Measurements from ENCODE around the gene STX18.

The STX18 gene

GRCh38 chr4:4439782-4440181, 102.1 kb downstream of the STX18 start:
- no peak for TF ChIP-seq CTCF (IDR thresholded peaks at IDR 0.05; ENCODE audit: extremely low read depth, insufficient read depth, missing control alignments)
- no peak for DNase-seq (ENCODE audit: low spot score)
- in situ Hi-C loops (cut with MboI; ENCODE audit: low pct_unique_long_range_greater_than_20kb, low sequenced_read_pairs, unreplicated experiment) = no loop called here

- in situ Hi-C loops (cut with MboI; ENCODE audit: low pct_unique_long_range_greater_than_20kb, low sequenced_read_pairs, unreplicated experiment) = no loop called here
- TF ChIP-seq CTCF (IDR thresholded peaks at IDR 0.05; ENCODE audit: extremely low read depth, insufficient read depth, missing control alignments) = no peak
- DNase-seq (ENCODE audit: low spot score) = no peak
Measured at GRCh38 chr4:4438891-4439290, 103.0 kb downstream of the STX18 start.

- no peak for DNase-seq (ENCODE audit: low spot score)
- no peak for TF ChIP-seq CTCF (IDR thresholded peaks at IDR 0.05; ENCODE audit: extremely low read depth, insufficient read depth, missing control alignments)
Measured at GRCh38 chr4:4437798-4438470, 103.9 kb downstream of the STX18 start.

GRCh38 chr4:4436244-4436823, 105.5 kb downstream of the STX18 start:
- no peak for DNase-seq (ENCODE audit: low spot score)
- in situ Hi-C loops (cut with MboI; ENCODE audit: low pct_unique_long_range_greater_than_20kb, low sequenced_read_pairs, unreplicated experiment) = no loop called here
- TF ChIP-seq CTCF (IDR thresholded peaks at IDR 0.05; ENCODE audit: extremely low read depth, insufficient read depth, missing control alignments) = no peak

More at GRCh38 chr4:4437798-4438470, 103.9 kb downstream of the STX18 start:
- in situ Hi-C loops (cut with MboI; ENCODE audit: low pct_unique_long_range_greater_than_20kb, low sequenced_read_pairs, unreplicated experiment) = no loop called here

GRCh38 chr4:4433941-4434340, 107.9 kb downstream of the STX18 start:
- no peak for DNase-seq (ENCODE audit: low spot score)
- TF ChIP-seq CTCF (IDR thresholded peaks at IDR 0.05; ENCODE audit: extremely low read depth, insufficient read depth, missing control alignments) = no peak

GRCh38 chr4:4432341-4433125, 109.3 kb downstream of the STX18 start:
- DNase-seq (ENCODE audit: low spot score) = no peak
- in situ Hi-C loops (cut with MboI; ENCODE audit: low pct_unique_long_range_greater_than_20kb, low sequenced_read_pairs, unreplicated experiment) = no loop called here
- TF ChIP-seq CTCF (IDR thresholded peaks at IDR 0.05; ENCODE audit: extremely low read depth, insufficient read depth, missing control alignments) = no peak

More at GRCh38 chr4:4433941-4434340, 107.9 kb downstream of the STX18 start:
- in situ Hi-C loops (cut with MboI; ENCODE audit: low pct_unique_long_range_greater_than_20kb, low sequenced_read_pairs, unreplicated experiment) = no loop called here

All from GM13977 (cell line).